Measurements from ENCODE around the gene ATRIP. TPM values are rescaled to one million over a fixed set of nuclear protein-coding genes. Genes with fewer than 3 reads are reported as not detected.

The ATRIP gene
- polyA plus RNA-seq, 3 donors = 3.4 to 4.0 (median 3.9) TPM

DNA sequence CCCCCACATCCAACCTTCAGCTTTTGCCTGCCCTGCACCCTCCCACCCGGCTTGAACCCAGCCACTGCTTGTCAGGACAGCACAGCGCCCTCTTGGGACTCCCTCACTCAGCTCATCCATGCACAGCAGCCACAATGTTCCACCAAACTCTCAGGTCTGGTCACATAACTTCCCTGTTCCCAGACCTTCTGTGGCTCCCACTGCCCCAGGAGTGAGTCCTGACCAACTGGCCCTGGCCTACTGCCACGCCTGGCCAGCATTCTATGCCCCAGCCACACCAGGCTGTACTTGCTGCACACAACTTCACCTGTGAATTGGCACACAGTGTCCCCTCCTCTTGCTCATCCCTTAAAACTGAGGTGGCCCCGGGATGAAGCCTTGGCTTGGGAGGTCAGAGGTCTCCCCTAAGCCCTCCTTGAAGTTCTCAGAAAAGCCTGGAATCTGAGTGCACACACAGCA lies 37.7 kb upstream of the ATRIP start:
- H3K27ac ChIP-seq (ENCODE audit: low read depth, low read length) = no peak overlapping the region
- WGBS, 3 donors = 86 to 90% (median 86%) methylated on average over 4 of the region's 4 CpGs

DNA sequence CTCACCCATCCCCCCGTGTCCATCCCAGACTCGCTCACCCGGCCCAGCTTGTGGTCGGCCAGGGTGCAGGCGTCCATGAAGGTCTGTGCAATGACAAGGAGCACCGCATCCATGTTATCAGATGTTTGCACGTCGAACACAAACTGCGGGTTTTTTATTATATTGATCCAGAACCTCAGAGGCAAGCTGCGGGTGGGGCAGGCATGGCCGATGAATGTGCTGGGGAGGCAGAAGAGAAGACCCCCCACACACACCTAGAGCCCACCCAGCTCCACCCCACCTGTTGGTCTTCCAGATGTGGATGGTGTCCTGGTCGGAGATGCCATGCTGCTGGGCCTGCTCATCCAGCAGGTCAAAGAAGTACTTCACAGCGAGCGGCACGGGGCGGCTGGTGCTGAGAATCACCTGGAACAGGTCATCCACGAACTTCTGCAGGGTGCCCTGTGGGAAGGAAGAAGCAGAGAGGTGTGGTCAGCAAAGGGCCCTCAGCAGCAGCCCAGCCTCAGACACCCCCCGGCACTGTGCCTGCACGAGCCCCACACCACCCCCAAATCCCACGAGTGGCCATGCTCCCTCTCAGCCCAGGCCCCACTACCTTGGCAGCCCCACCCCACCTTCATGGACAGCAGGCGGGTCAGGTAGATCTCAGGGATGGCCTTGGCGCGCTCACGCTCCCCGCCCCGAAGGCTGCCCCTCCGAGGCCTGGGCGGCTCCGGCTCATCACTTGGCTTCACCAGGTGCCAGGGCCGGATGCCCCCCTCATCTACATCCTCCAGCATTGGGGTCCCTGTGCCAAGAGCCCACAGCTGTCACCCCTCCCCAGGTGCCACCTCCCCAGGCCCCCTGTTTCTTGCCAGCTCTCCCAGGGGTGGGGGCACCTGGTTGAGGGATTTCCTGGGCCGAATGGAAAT lies 37.0 kb upstream of the ATRIP start:
- H3K27ac ChIP-seq (ENCODE audit: low read depth, low read length) = no peak overlapping the region
- 93 to 94% (median 93%) methylated on average over 30 to 31 of the region's 31 CpGs for WGBS, 3 donors

DNA sequence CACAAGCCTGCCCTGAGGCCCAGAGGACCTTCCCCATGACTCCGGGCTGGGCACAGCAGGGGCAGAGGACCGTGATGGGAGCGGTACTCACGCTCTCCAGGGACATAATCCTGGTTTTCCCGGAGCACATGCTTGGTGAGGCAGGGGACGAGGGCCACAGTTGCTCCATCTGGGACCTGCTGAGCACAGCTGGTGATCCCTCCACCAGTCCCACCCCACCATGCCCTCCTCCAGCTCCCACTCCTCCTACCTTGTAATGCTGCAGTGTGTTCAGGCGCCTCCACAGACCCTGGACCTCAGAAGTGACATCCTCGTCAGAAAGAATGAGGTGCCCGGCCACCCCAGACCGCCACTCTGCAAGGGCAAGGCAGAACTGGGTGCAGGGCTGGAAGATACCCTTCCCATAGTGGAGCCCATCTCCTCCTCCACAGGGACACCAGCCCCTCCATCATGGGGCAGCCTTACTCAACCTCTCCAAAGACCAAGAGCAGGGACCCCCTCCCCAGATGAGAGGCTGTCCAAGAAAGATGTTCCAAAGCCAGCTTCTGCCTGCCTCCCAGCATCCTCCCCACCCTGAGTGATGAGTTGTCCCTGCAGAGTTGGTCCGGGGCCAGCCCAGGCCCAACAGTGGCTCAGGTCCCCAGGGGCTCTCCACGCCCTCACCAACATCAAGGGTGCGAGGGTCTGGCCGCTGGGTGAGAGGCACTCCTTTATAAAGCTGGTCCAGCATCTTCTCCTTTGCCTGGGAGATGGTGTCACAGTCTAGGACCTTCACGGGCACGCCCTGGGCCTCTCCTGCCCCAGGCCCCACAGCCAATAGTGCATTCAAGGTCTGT lies 36.1 kb upstream of the ATRIP start:
- 92 to 95% (median 93%) methylated on average over 16 of the region's 16 CpGs for WGBS, 3 donors
- H3K27ac ChIP-seq (ENCODE audit: low read depth, low read length) = no peak overlapping the region

DNA sequence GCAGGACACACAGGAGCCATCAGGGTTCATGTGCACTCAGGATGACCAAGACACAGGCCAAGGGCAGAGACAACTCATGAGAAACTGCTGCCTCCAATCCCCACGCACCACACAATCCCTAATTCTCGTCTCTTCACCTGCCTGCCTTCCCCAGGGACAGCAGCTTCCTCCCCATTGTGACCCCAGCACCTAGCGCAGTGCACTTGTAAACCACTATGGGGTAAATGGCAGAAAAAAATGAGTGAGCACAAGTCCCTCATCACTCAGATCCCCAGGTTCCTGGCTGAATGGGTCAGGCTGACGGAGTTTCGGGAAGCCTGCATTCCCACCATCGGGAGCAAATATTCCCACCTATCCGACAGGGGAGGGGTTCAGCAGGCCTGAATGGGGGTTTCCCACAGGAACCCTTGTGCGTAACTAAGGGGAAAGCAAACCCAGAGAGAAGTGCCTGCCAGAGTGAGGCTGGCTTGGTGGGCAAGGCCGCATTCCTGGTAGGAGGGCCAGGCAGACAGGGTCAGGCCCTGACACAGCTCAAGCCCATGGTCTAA lies 35.4 kb upstream of the ATRIP start:
- WGBS, 3 donors = 92 to 95% (median 92%) methylated on average over 9 of the region's 9 CpGs
- H3K27ac ChIP-seq (ENCODE audit: low read depth, low read length) = no peak overlapping the region

DNA sequence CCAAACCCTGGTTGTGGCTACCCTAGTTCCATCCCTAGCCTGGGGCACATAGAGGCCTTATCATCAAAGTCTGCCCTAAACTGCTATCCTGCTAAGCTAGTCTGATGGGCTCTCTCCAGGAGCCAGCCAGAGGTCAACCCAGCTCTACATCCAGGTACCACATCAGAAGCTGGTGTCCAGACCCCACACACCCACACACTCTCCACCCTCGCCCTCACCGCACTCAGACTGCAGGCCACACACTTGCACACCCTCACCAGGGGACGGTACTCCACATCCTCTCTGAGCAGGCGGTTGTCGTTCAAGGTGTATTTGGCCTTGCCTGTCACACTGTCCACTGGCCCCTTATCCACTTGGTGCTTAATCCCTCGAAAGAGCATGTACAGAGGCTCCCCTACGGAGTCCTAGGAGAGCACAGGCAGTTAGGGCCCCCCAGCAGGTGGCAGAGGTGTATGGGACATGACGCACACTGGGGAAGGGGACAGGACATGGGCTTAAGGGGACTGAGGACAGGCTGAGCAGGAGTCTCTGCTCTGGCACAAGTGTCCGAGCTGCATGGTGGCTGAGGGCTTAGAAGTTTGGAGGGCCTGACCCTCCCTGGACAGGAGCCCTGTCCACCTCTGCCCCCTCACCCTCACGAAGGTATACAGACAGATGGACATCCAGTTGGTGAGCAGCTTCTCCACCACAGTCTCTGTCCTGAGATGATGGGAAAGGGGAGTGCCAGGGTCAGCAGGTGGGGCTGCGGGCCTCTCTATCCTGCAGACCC lies 34.7 kb upstream of the ATRIP start:
- WGBS, 3 donors = 89 to 96% (median 91%) methylated on average over 11 of the region's 11 CpGs

DNA sequence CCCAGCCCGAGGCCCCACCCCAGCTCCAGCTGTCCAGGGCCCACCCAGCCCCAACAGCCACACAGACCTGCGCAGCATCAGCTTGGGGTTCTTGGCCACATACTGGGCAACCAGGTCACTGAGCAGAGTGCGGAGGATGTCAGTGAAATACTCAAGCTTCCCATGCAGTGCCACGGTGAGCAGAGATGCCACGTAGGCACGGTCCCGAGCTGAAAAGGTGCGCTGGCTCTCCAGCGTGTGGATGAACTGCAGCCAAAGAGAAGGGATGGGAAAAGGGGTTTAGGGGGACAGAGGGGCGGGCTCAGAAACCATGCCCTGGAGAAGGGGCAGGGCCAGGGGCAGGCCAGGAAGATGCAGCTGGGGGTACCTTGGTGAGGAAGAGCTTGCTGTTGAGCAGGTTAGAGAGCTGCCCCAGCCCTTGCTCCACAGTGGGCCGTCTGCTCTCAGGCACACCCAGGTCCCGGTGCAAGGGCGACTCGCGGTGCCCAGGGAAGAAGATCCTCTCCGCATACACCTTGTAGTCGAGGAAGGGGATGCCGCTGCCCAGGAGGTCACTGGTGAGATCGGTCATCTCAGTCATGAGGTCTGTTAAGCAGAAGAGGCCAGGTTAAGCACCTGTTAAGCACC lies 34.0 kb upstream of the ATRIP start:
- H3K27ac ChIP-seq (ENCODE audit: low read depth, low read length) = no peak overlapping the region
- WGBS, 3 donors = 93 to 94% (median 94%) methylated on average over 19 of the region's 19 CpGs

More for the DNA sequence above, 34.7 kb upstream of the ATRIP start:
- H3K27ac ChIP-seq (ENCODE audit: low read depth, low read length) = no peak overlapping the region

DNA sequence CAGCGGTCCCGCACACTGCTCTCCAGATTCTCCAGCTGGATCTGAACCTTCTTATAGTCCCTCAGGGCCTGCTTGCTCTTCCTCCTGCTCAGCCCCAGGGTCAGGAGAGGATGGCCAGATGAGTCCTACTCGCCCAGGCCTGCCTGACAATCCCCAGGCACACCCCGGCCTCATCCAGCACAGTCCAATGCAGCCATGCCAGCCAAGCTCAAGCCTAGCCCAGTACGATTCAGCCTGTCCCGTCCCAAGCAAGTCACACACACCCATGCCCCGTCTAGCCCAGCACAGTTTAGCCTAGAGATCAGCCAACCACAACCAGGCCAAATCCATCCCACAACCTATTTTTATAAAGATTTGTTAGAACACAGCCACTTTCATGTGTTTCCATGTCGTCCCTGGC lies 33.5 kb upstream of the ATRIP start:
- WGBS, 3 donors = 86 to 90% (median 90%) methylated on average over 8 of the region's 8 CpGs

DNA sequence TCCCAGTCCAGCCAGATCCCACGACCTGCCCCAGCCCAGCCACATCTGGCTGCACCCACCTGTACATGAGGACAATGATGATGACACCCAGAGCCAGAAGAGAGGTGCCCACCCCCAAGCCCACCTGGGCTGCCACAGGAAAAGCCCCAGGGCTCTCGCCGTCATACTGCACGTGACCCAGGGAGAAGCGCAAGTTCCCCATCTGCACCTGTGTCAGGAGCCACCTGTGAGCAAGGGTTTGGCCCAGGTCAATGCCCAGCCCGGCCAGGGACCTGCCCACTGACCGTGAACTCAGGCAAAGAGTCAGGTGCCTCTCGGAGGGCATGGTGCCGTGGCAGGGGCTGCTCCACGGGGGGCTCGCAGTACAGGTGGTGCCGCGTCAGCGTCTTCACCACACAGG lies 32.9 kb upstream of the ATRIP start:
- WGBS, 3 donors = 92 to 93% (median 92%) methylated on average over 14 of the region's 14 CpGs

More for the DNA sequence above, 33.5 kb upstream of the ATRIP start:
- no peak overlapping the region for H3K27ac ChIP-seq (ENCODE audit: low read depth, low read length)

DNA sequence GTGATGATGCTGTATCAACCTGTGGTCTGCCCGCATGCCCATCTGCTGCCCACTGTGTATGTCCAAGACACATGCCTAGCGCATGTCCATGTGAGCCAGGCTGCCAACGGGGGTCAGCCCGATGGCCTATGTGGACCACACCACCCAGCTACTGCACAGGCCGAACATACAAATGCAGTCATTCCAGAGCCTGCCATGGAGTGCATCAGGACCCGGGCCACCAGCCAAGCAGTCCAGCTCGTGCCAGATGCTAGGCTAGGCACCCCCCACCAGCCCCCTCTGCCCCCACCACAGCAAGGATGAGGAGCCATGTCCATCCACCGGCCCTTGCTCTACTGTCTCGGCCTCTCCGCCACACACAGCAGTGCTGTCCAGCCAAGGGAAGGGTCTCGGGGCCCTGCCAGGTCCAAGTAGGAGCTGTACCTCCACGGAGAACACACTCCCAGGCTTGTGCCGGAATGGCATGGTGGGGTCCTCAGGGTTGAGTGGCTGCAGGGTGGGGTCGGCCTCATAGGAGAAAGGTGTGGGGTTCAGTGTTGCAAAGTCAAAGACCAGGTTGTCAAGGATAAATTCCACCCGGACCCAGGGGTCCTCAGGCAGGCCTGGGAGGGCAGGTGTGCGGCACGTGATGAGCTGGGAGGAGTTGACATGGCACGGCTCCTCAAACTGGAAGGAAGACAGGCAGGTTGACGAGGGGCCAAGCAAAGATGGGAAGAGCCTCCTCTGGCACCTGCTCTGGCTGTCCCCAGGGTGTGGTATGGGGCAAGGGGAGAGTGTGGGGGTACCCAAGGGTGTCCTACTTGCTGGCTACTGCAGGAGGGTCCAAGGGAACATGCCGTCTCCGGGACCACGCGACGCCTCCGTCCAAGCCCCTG lies 31.9 kb upstream of the ATRIP start:
- H3K27ac ChIP-seq (ENCODE audit: low read depth, low read length) = no peak overlapping the region
- 88 to 89% (median 88%) methylated on average over 25 of the region's 25 CpGs for WGBS, 3 donors

More for the DNA sequence above, 32.9 kb upstream of the ATRIP start:
- H3K27ac ChIP-seq (ENCODE audit: low read depth, low read length) = no peak overlapping the region

DNA sequence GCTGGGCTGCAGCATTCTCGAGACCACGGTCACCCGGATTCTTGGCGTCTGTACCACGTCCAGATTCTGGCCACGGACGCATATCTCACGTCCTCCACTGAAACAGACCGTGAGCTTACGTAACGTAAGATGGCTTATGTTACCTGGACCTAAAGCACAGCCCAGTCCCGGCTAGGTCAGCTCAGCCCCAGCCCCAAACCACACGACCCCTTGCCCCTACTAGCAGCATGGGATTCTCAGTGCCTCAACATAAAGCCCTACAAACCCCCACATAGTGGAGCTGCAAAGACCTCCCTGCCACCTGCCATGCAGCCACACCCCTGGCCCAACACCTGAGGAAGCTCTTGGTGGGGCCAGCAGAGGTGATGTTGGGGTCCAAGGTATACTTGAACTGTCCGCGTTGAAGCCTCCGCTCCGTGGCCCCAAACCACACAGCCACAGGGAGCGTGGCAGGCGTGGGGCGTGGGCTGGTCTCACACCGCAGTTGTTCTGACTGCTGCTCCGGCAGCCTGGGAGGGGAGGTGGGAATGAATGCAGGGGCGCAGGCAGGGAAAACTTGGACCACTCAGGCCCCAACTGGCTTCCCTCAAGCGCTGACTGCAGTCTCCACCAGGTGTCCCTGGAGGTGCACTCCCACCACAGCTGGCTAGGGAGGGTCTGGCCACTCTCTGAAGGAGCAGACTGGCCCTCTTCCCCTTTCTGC lies 31.1 kb upstream of the ATRIP start:
- no peak overlapping the region for H3K27ac ChIP-seq (ENCODE audit: low read depth, low read length)
- 90 to 95% (median 92%) methylated on average over 24 of the region's 24 CpGs for WGBS, 3 donors

DNA sequence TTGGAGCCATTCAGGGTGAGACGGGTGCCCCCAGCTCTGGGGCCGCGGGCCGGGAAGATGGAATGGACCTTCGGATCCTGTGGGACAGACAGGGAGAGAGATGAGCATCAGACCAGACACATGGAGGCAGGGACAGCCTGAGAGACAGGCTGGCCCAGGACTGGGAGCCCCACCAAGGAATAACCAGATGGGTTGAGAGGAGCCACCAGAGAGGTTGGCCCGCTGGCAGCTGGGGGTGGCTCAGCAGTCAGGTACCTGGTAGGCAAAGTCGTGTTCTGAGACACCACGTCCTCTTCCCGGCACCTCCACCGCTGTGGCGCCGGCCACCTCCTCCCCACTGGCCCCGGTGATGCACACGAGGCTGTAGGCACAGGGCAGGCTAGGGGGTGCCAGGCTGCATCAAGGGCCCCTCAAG lies 30.4 kb upstream of the ATRIP start:
- H3K27ac ChIP-seq (ENCODE audit: low read depth, low read length) = no peak overlapping the region
- 89 to 92% (median 91%) methylated on average over 14 of the region's 14 CpGs for WGBS, 3 donors

DNA sequence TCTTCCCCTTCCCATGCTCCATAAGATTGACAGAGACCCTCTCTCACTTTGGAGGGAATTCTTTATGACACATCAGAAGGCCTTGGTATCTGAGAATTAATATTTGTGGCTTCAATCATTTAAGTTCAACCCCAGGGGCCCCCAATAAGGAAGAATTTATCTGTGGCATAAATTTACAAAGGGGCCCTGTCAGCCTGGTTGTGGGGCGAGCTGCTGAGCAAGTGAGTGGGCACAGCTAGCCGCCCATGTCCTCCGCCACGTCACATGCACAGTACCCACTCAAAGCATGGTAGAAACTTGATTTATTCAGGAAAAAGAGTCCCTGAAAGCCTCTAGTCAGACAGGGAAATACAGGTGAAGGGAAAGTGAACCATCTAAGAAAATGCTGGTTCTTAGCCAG lies 30.0 kb upstream of the ATRIP start:
- no peak overlapping the region for H3K27ac ChIP-seq (ENCODE audit: low read depth, low read length)

DNA sequence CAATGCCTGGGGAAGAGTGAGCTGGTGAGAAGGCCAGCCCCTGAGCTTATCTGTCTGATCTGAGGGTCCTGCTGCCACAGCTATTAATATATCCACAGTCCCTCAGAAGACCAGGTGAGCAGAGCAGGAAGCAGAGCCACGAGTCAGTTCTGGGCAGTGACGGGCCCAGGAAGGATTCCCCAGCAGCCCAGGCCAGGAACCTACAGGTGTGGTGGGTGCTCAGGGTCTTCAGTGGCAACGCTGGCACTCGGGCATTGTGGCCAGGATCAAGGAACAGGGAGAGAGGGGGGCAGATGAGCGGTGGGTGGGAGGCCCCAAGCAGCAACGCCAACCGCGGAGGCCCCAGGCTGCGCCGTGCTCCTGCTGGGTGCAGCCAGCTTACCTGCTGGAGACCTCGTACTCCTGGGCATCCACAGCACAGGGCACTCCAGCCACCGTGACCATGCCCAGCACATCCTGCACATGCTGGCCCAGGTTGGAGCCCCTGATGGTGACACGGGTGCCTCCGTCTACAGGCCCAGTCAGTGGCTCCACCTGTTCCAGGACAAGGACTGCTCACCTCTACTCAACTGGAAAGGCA lies 28.9 kb upstream of the ATRIP start:
- H3K27ac ChIP-seq (ENCODE audit: low read depth, low read length) = no peak overlapping the region
- WGBS, 3 donors = 92 to 94% (median 93%) methylated on average over 12 to 14 of the region's 14 CpGs

More for the DNA sequence above, 30.0 kb upstream of the ATRIP start:
- WGBS, 3 donors = 96 to 98% (median 96%) methylated on average over 4 of the region's 4 CpGs

DNA sequence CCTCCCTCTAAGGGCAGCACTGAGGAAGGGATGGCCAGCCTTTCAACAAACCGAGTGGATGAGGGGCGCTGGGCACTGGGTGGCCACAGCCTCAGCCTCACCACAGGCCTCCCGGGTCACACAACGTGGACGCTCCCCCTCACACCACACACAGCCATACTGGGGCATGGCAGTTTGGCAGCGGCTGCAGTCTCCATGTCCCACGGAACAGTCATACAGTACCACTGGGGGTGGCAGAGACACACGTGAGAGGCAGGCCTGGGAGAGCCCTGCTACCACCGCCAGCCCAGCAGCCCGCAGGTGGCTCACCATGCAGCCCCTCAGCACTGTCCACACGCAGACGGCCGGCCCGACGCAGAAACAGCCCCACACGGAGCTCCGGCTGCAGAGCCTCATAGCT lies 28.4 kb upstream of the ATRIP start:
- WGBS, 3 donors = 93 to 94% (median 93%) methylated on average over 17 of the region's 17 CpGs

DNA sequence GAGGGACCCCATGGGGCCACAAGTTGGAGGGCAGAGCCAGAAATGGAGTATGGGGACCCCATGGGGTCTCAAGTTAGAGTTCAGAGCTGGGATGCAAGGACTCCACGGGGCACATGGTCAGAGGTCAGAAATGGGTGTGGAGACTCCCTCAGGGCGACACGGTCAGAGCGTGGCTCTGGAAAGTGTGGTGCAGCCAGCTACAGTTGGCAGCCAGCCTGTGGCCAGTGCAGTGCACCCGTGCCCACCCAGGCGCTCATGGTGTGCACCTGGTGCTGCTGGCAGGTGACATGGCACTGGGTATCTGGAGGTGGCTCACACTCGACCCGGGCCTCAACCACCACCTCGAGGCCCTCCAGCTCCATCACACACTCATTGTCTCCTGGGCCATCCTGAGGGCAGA lies 27.9 kb upstream of the ATRIP start:
- H3K27ac ChIP-seq (ENCODE audit: low read depth, low read length) = no peak overlapping the region
- 86 to 93% (median 87%) methylated on average over 9 of the region's 9 CpGs for WGBS, 3 donors

More for the DNA sequence above, 28.4 kb upstream of the ATRIP start:
- H3K27ac ChIP-seq (ENCODE audit: low read depth, low read length) = no peak overlapping the region

DNA sequence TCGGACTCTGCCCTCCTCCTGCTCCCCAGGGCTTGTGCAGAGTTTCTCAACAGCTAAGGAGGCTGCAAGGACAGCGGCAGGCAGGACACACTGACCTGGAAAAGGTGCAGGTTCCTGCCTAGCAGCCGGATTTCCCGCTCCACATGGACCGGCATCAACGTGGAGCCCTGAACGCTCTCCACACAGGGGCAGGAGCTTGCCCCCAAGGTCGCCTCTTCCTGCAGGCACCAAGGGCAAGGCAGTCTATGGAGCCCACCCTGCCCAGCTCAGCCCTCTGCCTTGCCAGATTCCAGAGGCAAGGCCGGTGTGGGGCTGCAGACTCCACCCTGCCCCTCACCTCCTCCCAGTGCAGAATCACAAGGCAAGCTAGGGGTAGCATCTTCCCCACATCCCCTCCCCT lies 27.4 kb upstream of the ATRIP start:
- WGBS, 3 donors = 87 to 90% (median 89%) methylated on average over 9 of the region's 9 CpGs
- H3K27ac ChIP-seq (ENCODE audit: low read depth, low read length) = no peak overlapping the region

Data from adipose tissue (tissue), 3 donors.